ENCODE data around the gene PGRMC2. TPM values are rescaled to one million over a fixed set of nuclear protein-coding genes. Genes with fewer than 3 reads are reported as not detected.
A peak's percentile ranks its signal among the peaks of the same experiment; 100 is the strongest.

Gene PGRMC2
- total and polyA plus RNA-seq, 4 donors: 49.0 to 74.8 (median 59.5) TPM

GRCh38 chr4:128294464-128294863, 6.9 kb upstream of the PGRMC2 start:
- WGBS, 2 donors: 70 to 92% methylated on average over 3 of the region's 3 CpGs
- no peak for ATAC-seq (ENCODE audit: low FRiP score)
- intact Hi-C loops (cut with DNase I): no loop called here

GRCh38 chr4:128292349-128292748, 4.7 kb upstream of the PGRMC2 start:
- no peaks in the 10 kb centered on the region for H3K27me3 ChIP-seq (ENCODE audit: control insufficient read depth in 1 of 2, insufficient read depth in 2 of 2, low read length in 1 of 2)
- DNase-seq: no peak
- H3K27ac ChIP-seq (ENCODE audit: low read depth in 1 of 2, low read length in 2 of 2): no peak overlapping the region
- 72 to 80% methylated on average over 2 of the region's 2 CpGs for WGBS, 2 donors
- no peaks in the 10 kb centered on the region for H3K36me3 ChIP-seq (ENCODE audit: control insufficient read depth in 1 of 2, insufficient read depth in 2 of 2, low read length in 1 of 2)
- H3K4me1 ChIP-seq (ENCODE audit: control insufficient read depth in 1 of 2, insufficient read depth in 2 of 2, low read length in 2 of 2): no peaks in the 10 kb centered on the region
- intact Hi-C loops (cut with DNase I): no loop called here
- H3K4me3 ChIP-seq (ENCODE audit: low read length in 2 of 2): no peak overlapping the region
- no peak for ATAC-seq (ENCODE audit: low FRiP score)
- H3K9me3 ChIP-seq (ENCODE audit: control insufficient read depth, low read length): no peaks in the 10 kb centered on the region

More at GRCh38 chr4:128294464-128294863, 6.9 kb upstream of the PGRMC2 start:
- no peak for DNase-seq
- no peaks in the 10 kb centered on the region for H3K4me1 ChIP-seq (ENCODE audit: control insufficient read depth in 1 of 2, insufficient read depth in 2 of 2, low read length in 2 of 2)
- H3K27ac ChIP-seq (ENCODE audit: low read depth in 1 of 2, low read length in 2 of 2): no peak overlapping the region
- no peaks in the 10 kb centered on the region for H3K36me3 ChIP-seq (ENCODE audit: control insufficient read depth in 1 of 2, insufficient read depth in 2 of 2, low read length in 1 of 2)
- H3K4me3 ChIP-seq (ENCODE audit: low read length in 2 of 2): no peak overlapping the region
- H3K9me3 ChIP-seq (ENCODE audit: control insufficient read depth, low read length): no peaks in the 10 kb centered on the region
- no peaks in the 10 kb centered on the region for H3K27me3 ChIP-seq (ENCODE audit: control insufficient read depth in 1 of 2, insufficient read depth in 2 of 2, low read length in 1 of 2)

- Histone ChIP-seq H3K27ac (ENCODE audit: low read depth in 1 of 2, low read length in 2 of 2) (no peak overlapping the region), H3K27me3 (ENCODE audit: control insufficient read depth in 1 of 2, insufficient read depth in 2 of 2, low read length in 1 of 2) (no peaks in the 10 kb centered on the region), H3K4me1 (ENCODE audit: control insufficient read depth in 1 of 2, insufficient read depth in 2 of 2, low read length in 2 of 2) (no peaks in the 10 kb centered on the region), H3K36me3 (ENCODE audit: control insufficient read depth in 1 of 2, insufficient read depth in 2 of 2, low read length in 1 of 2) (no peaks in the 10 kb centered on the region), H3K9me3 (ENCODE audit: control insufficient read depth, low read length) (no peaks in the 10 kb centered on the region), H3K4me3 (ENCODE audit: low read length in 2 of 2) (no peak overlapping the region)
- ATAC-seq (ENCODE audit: low FRiP score): no peak
- no peak for DNase-seq
- 90 to 92% methylated on average over 2 of the region's 2 CpGs for WGBS, 2 donors
- intact Hi-C loops (cut with DNase I): no loop called here
Observed at GRCh38 chr4:128291096-128291495, 3.5 kb upstream of the PGRMC2 start.

GRCh38 chr4:128290526-128290925, 2.9 kb upstream of the PGRMC2 start:
- H3K4me3 ChIP-seq (ENCODE audit: low read length in 2 of 2): no peak overlapping the region
- 93 to 94% methylated on average over 3 of the region's 3 CpGs for WGBS, 2 donors
- intact Hi-C loops (cut with DNase I): no loop called here
- H3K27ac ChIP-seq (ENCODE audit: low read depth in 1 of 2, low read length in 2 of 2): no peak overlapping the region
- DNase-seq (no peak), ATAC-seq (ENCODE audit: low FRiP score) (no peak)
- no peaks in the 10 kb centered on the region for H3K4me1 ChIP-seq (ENCODE audit: control insufficient read depth in 1 of 2, insufficient read depth in 2 of 2, low read length in 2 of 2)
- H3K9me3 ChIP-seq (ENCODE audit: control insufficient read depth, low read length): no peaks in the 10 kb centered on the region
- no peaks in the 10 kb centered on the region for H3K27me3 ChIP-seq (ENCODE audit: control insufficient read depth in 1 of 2, insufficient read depth in 2 of 2, low read length in 1 of 2)
- H3K36me3 ChIP-seq (ENCODE audit: control insufficient read depth in 1 of 2, insufficient read depth in 2 of 2, low read length in 1 of 2): no peaks in the 10 kb centered on the region

GRCh38 chr4:128289523-128290158, 2.0 kb upstream of the PGRMC2 start:
- no peaks in the 10 kb centered on the region for H3K9me3 ChIP-seq (ENCODE audit: control insufficient read depth, low read length)
- no peaks in the 10 kb centered on the region for H3K36me3 ChIP-seq (ENCODE audit: control insufficient read depth in 1 of 2, insufficient read depth in 2 of 2, low read length in 1 of 2)
- intact Hi-C loops (cut with DNase I): loop anchor here (2.0 to 10.0 kb wide), 6 partner anchors 67 to 803 kb away; partner anchors contain the start of gene SCLT1 (in 1 of the 2)
- no peaks in the 10 kb centered on the region for H3K4me1 ChIP-seq (ENCODE audit: control insufficient read depth in 1 of 2, insufficient read depth in 2 of 2, low read length in 2 of 2)
- no peak overlapping the region for H3K27ac ChIP-seq (ENCODE audit: low read depth in 1 of 2, low read length in 2 of 2)
- no peak overlapping the region for H3K4me3 ChIP-seq (ENCODE audit: low read length in 2 of 2)
- H3K27me3 ChIP-seq (ENCODE audit: control insufficient read depth in 1 of 2, insufficient read depth in 2 of 2, low read length in 1 of 2): no peaks in the 10 kb centered on the region
- DNase-seq: no peak
- no peak for ATAC-seq (ENCODE audit: low FRiP score)
- 68 to 73% methylated on average over 2 of the region's 2 CpGs for WGBS, 2 donors

GRCh38 chr4:128288689-128289106, 1.1 kb upstream of the PGRMC2 start:
- no peak for DNase-seq
- H3K4me3 ChIP-seq (ENCODE audit: low read length in 2 of 2): peak overlapping the region; percentile 9 to 68
- intact Hi-C loops (cut with DNase I): loop anchor here (2.0 to 10.0 kb wide), 6 partner anchors 66 to 804 kb away; partner anchors contain the start of gene SCLT1 (in 1 of the 2)
- 7 to 9% methylated on average over 13 of the region's 13 CpGs for WGBS, 2 donors
- no peak for ATAC-seq (ENCODE audit: low FRiP score)
- H3K27me3 ChIP-seq (ENCODE audit: control insufficient read depth in 1 of 2, insufficient read depth in 2 of 2, low read length in 1 of 2): no peaks in the 10 kb centered on the region
- H3K27ac ChIP-seq (ENCODE audit: low read depth in 1 of 2, low read length in 2 of 2): peak overlapping the region in 1 of 2 donors; percentile 30
- H3K4me1 ChIP-seq (ENCODE audit: control insufficient read depth in 1 of 2, insufficient read depth in 2 of 2, low read length in 2 of 2): no peaks in the 10 kb centered on the region
- H3K36me3 ChIP-seq (ENCODE audit: control insufficient read depth in 1 of 2, insufficient read depth in 2 of 2, low read length in 1 of 2): no peaks in the 10 kb centered on the region
- H3K9me3 ChIP-seq (ENCODE audit: control insufficient read depth, low read length): no peaks in the 10 kb centered on the region

GRCh38 chr4:128287871-128288688, 467 bp upstream of the PGRMC2 start:
- Histone ChIP-seq H3K27me3 (ENCODE audit: control insufficient read depth in 1 of 2, insufficient read depth in 2 of 2, low read length in 1 of 2) (no peaks in the 10 kb centered on the region), H3K9me3 (ENCODE audit: control insufficient read depth, low read length) (no peaks in the 10 kb centered on the region), H3K36me3 (ENCODE audit: control insufficient read depth in 1 of 2, insufficient read depth in 2 of 2, low read length in 1 of 2) (no peaks in the 10 kb centered on the region), H3K4me3 (ENCODE audit: low read length in 2 of 2) (peak overlapping the region; percentile 9 to 68), H3K4me1 (ENCODE audit: control insufficient read depth in 1 of 2, insufficient read depth in 2 of 2, low read length in 2 of 2) (no peaks in the 10 kb centered on the region), H3K27ac (ENCODE audit: low read depth in 1 of 2, low read length in 2 of 2) (peak overlapping the region in 1 of 2 donors; percentile 30)
- intact Hi-C loops (cut with DNase I): loop anchor here (2.0 to 10.0 kb wide), 6 partner anchors 66 to 804 kb away; partner anchors contain the start of gene SCLT1 (in 1 of the 2)
- ATAC-seq (ENCODE audit: low FRiP score) (peak; percentile 98), DNase-seq (peak; percentile 100)
- 0 to 1% methylated on average over 75 to 86 of the region's 86 CpGs for WGBS, 2 donors

- Histone ChIP-seq H3K36me3 (ENCODE audit: control insufficient read depth in 1 of 2, insufficient read depth in 2 of 2, low read length in 1 of 2) (no peaks in the 10 kb centered on the region), H3K27ac (ENCODE audit: low read depth in 1 of 2, low read length in 2 of 2) (peak overlapping the region in 1 of 2 donors; percentile 68), H3K27me3 (ENCODE audit: control insufficient read depth in 1 of 2, insufficient read depth in 2 of 2, low read length in 1 of 2) (no peaks in the 10 kb centered on the region), H3K4me1 (ENCODE audit: control insufficient read depth in 1 of 2, insufficient read depth in 2 of 2, low read length in 2 of 2) (no peaks in the 10 kb centered on the region), H3K4me3 (ENCODE audit: low read length in 2 of 2) (peak overlapping the region; percentile 50 to 66), H3K9me3 (ENCODE audit: control insufficient read depth, low read length) (no peaks in the 10 kb centered on the region)
- intact Hi-C loops (cut with DNase I): loop anchor here (5.0 to 10.0 kb wide), 5 partner anchors 64 to 806 kb away; partner anchors contain the start of gene SCLT1 (in 1 of the 2)
- ATAC-seq (ENCODE audit: low FRiP score): no peak
- WGBS, 2 donors: 1% methylated on average over 11 of the region's 11 CpGs
- no peak for DNase-seq
Observed at GRCh38 chr4:128286474-128287058, 1.0 kb downstream of the PGRMC2 start.

Data from aorta (tissue), 5 donors.